ENCODE results near the gene SLC28A3. TPM values are rescaled to one million over a fixed set of nuclear protein-coding genes. Genes with fewer than 3 reads are reported as not detected.

SLC28A3 gene
- total RNA-seq, 1 experiment from 2014 or later: not detected

DNA sequence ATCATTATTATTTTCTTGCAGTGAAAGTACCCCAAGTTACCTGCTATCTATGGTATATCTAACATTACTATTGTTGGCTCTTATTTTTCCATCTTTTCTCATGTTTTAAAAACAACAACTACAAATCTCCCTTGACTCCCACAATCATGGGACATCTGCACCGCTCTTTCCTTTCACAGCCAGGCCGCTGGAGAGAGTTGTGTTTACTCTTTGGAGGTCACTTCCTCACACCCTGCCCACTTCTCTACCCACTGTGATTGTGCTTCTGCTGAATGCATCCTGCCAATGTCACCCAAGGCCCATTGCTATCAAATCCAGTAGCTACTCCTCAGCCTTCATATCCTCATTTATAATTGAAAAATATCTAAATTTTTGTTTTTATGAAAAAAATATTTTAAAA is 29.7 kb downstream of the SLC28A3 start (continued):
- TF ChIP-seq, protein P1, sequence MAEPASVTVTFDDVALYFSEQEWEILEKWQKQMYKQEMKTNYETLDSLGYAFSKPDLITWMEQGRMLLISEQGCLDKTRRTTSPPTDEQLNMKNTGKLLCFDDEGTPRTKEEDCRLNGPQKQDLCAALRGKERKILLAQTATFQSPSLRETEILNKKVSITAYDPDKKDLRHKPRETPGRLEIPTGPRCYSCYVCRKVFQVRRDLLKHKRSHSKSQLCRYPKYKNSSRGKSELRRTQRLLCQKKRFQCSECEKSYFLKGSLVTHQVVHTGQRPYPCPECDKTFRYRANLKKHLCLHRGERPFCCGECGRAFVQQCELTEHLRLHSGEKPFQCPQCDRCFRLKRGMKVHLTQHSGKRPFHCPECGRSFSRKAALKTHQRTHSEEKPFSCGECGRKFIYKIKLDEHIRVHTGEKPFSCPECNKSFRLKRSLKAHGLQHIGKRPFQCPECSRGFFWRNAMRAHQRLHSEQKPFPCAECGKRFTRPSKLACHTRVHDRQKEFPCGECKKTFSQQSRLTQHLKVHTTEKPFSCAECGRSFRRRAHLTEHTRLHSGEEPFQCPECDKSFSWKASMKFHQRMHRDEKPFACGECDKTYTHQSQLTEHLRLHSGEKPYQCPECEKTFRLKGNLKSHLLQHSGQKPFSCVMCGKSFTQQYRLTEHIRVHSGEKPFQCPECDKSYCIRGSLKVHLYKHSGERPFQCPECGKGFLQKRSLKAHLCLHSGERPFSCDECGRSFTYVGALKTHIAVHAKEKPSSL (CRISPR knock-in tag; conservative IDR thresholded peaks at IDR 0.05): no peak
- TF ChIP-seq, protein P2, sequence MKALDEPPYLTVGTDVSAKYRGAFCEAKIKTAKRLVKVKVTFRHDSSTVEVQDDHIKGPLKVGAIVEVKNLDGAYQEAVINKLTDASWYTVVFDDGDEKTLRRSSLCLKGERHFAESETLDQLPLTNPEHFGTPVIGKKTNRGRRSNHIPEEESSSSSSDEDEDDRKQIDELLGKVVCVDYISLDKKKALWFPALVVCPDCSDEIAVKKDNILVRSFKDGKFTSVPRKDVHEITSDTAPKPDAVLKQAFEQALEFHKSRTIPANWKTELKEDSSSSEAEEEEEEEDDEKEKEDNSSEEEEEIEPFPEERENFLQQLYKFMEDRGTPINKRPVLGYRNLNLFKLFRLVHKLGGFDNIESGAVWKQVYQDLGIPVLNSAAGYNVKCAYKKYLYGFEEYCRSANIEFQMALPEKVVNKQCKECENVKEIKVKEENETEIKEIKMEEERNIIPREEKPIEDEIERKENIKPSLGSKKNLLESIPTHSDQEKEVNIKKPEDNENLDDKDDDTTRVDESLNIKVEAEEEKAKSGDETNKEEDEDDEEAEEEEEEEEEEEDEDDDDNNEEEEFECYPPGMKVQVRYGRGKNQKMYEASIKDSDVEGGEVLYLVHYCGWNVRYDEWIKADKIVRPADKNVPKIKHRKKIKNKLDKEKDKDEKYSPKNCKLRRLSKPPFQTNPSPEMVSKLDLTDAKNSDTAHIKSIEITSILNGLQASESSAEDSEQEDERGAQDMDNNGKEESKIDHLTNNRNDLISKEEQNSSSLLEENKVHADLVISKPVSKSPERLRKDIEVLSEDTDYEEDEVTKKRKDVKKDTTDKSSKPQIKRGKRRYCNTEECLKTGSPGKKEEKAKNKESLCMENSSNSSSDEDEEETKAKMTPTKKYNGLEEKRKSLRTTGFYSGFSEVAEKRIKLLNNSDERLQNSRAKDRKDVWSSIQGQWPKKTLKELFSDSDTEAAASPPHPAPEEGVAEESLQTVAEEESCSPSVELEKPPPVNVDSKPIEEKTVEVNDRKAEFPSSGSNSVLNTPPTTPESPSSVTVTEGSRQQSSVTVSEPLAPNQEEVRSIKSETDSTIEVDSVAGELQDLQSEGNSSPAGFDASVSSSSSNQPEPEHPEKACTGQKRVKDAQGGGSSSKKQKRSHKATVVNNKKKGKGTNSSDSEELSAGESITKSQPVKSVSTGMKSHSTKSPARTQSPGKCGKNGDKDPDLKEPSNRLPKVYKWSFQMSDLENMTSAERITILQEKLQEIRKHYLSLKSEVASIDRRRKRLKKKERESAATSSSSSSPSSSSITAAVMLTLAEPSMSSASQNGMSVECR (CRISPR knock-in tag; IDR thresholded peaks at IDR 0.05; ENCODE audit: borderline replicate concordance): no peak
- TF ChIP-seq, protein P3, sequence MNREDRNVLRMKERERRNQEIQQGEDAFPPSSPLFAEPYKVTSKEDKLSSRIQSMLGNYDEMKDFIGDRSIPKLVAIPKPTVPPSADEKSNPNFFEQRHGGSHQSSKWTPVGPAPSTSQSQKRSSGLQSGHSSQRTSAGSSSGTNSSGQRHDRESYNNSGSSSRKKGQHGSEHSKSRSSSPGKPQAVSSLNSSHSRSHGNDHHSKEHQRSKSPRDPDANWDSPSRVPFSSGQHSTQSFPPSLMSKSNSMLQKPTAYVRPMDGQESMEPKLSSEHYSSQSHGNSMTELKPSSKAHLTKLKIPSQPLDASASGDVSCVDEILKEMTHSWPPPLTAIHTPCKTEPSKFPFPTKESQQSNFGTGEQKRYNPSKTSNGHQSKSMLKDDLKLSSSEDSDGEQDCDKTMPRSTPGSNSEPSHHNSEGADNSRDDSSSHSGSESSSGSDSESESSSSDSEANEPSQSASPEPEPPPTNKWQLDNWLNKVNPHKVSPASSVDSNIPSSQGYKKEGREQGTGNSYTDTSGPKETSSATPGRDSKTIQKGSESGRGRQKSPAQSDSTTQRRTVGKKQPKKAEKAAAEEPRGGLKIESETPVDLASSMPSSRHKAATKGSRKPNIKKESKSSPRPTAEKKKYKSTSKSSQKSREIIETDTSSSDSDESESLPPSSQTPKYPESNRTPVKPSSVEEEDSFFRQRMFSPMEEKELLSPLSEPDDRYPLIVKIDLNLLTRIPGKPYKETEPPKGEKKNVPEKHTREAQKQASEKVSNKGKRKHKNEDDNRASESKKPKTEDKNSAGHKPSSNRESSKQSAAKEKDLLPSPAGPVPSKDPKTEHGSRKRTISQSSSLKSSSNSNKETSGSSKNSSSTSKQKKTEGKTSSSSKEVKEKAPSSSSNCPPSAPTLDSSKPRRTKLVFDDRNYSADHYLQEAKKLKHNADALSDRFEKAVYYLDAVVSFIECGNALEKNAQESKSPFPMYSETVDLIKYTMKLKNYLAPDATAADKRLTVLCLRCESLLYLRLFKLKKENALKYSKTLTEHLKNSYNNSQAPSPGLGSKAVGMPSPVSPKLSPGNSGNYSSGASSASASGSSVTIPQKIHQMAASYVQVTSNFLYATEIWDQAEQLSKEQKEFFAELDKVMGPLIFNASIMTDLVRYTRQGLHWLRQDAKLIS (CRISPR knock-in tag; IDR thresholded peaks at IDR 0.05; ENCODE audit: borderline replicate concordance): no peak
- TF ChIP-seq TP53 (CRISPR knock-in tag; IDR thresholded peaks at IDR 0.05): no peak

DNA sequence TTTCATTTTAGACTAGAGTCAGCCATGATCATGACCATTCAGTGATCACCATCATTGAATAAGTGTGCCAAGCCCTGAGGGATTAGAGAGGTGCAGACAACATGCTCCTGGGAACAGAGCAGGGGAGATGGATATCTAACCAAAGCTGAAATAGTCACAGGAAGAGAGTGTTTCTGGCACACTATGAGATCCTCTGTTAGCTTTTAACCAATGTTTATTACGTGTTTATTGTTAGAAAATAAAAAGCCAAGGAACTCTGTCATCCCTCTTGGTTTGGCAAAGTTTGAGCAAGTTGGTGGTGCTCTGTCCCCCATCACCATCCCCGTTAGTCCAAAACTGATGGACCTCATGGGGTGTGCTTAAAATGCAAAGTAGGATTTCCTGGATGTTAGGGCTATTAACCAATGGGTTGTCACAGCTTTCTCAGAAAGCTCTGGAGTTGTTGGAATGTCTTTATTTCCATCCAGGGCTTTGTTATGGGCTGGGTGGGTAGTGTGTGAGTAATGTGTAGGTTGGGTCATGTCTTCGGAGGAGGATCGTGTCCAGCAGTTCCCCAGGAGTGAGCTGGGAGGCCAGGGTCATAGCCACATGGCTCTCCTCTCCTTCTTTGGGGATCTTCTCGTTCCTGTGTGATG is 34.9 kb downstream of the SLC28A3 start:
- CTCF ChIA-PET: interaction anchor here (1.0 kb wide), 1 partner anchor 10 kb away, joined by 4 read pairs; no protein-coding TSS in a partner anchor

More for the DNA sequence above, 34.9 kb downstream of the SLC28A3 start:
- H3K27ac Mint-ChIP-seq: no peak overlapping the region
- ATAC-seq: peak; percentile 71
- H3K4me1 Mint-ChIP-seq: peaks cover 14% of the 10 kb centered on the region
- H3K36me3 Mint-ChIP-seq: no peaks in the 10 kb centered on the region
- no peak overlapping the region for H3K4me3 Mint-ChIP-seq
- H3K9me3 Mint-ChIP-seq: peaks cover 13% of the 10 kb centered on the region
- POLR2A ChIA-PET: no interaction called here
- H3K27me3 Mint-ChIP-seq (ENCODE audit: low read depth): no peaks in the 10 kb centered on the region
- TF ChIP-seq, protein P4, sequence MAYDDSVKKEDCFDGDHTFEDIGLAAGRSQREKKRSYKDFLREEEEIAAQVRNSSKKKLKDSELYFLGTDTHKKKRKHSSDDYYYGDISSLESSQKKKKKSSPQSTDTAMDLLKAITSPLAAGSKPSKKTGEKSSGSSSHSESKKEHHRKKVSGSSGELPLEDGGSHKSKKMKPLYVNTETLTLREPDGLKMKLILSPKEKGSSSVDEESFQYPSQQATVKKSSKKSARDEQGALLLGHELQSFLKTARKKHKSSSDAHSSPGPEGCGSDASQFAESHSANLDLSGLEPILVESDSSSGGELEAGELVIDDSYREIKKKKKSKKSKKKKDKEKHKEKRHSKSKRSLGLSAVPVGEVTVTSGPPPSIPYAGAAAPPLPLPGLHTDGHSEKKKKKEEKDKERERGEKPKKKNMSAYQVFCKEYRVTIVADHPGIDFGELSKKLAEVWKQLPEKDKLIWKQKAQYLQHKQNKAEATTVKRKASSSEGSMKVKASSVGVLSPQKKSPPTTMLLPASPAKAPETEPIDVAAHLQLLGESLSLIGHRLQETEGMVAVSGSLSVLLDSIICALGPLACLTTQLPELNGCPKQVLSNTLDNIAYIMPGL (CRISPR knock-in tag; IDR thresholded peaks at IDR 0.05): no peak
- TF ChIP-seq SMAD4 (CRISPR knock-in tag; IDR thresholded peaks at IDR 0.05): no peak
- no peak for TF ChIP-seq IRF2 (CRISPR knock-in tag; IDR thresholded peaks at IDR 0.05; ENCODE audit: borderline replicate concordance, low read depth)
- TF ChIP-seq, protein P5, sequence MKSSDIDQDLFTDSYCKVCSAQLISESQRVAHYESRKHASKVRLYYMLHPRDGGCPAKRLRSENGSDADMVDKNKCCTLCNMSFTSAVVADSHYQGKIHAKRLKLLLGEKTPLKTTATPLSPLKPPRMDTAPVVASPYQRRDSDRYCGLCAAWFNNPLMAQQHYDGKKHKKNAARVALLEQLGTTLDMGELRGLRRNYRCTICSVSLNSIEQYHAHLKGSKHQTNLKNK (CRISPR knock-in tag; IDR thresholded peaks at IDR 0.05): no peak
- TF ChIP-seq MXD4 (CRISPR knock-in tag; IDR thresholded peaks at IDR 0.05; ENCODE audit: borderline replicate concordance): no peak
- TF ChIP-seq, protein P6, sequence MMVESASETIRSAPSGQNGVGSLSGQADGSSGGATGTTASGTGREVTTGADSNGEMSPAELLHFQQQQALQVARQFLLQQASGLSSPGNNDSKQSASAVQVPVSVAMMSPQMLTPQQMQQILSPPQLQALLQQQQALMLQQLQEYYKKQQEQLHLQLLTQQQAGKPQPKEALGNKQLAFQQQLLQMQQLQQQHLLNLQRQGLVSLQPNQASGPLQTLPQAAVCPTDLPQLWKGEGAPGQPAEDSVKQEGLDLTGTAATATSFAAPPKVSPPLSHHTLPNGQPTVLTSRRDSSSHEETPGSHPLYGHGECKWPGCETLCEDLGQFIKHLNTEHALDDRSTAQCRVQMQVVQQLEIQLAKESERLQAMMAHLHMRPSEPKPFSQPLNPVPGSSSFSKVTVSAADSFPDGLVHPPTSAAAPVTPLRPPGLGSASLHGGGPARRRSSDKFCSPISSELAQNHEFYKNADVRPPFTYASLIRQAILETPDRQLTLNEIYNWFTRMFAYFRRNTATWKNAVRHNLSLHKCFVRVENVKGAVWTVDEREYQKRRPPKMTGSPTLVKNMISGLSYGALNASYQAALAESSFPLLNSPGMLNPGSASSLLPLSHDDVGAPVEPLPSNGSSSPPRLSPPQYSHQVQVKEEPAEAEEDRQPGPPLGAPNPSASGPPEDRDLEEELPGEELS (CRISPR knock-in tag; IDR thresholded peaks at IDR 0.05): no peak
- no peak for TF ChIP-seq NR1H2 (CRISPR knock-in tag; IDR thresholded peaks at IDR 0.05)
- TF ChIP-seq, protein P7, sequence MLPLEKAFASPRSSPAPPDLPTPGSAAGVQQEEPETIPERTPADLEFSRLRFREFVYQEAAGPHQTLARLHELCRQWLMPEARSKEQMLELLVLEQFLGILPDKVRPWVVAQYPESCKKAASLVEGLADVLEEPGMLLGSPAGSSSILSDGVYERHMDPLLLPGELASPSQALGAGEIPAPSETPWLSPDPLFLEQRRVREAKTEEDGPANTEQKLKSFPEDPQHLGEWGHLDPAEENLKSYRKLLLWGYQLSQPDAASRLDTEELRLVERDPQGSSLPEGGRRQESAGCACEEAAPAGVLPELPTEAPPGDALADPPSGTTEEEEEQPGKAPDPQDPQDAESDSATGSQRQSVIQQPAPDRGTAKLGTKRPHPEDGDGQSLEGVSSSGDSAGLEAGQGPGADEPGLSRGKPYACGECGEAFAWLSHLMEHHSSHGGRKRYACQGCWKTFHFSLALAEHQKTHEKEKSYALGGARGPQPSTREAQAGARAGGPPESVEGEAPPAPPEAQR (CRISPR knock-in tag; IDR thresholded peaks at IDR 0.05): no peak
- no peak for TF ChIP-seq ZNF317 (CRISPR knock-in tag; IDR thresholded peaks at IDR 0.05; ENCODE audit: borderline replicate concordance, low read depth)
- TF ChIP-seq EMX1 (CRISPR knock-in tag; IDR thresholded peaks at IDR 0.05): no peak
- no peak for TF ChIP-seq ZNF232 (CRISPR knock-in tag; IDR thresholded peaks at IDR 0.05)
- no peak for TF ChIP-seq FOXK1 (CRISPR knock-in tag; IDR thresholded peaks at IDR 0.05)
- TF ChIP-seq CREM (CRISPR knock-in tag; IDR thresholded peaks at IDR 0.05): no peak
- TF ChIP-seq ZNF121 (CRISPR knock-in tag; IDR thresholded peaks at IDR 0.05): no peak
- TF ChIP-seq TEAD1 (CRISPR knock-in tag; IDR thresholded peaks at IDR 0.05): no peak
- DNase-seq (ENCODE audit: low spot score): no peak

Data from WTC11 (cell line).